ENCODE data around the gene PARD3B. TPM values are rescaled to one million over a fixed set of nuclear protein-coding genes. Genes with fewer than 3 reads are reported as not detected.

PARD3B gene
- total RNA-seq, 2 donors from 2014 or later, result 15.0 to 17.8 TPM

- DNase-seq, result no peak
- WGBS, 2 donors, result 56 to 57% methylated on average over 2 of the region's 2 CpGs
Observed at GRCh38 chr2:205014201-205014600, 468.9 kb downstream of the PARD3B start.

GRCh38 chr2:205017381-205017780 lies 472.1 kb downstream of the PARD3B start:
- intact Hi-C loops (cut with DNase I), result no loop called here
- ATAC-seq (no peak), DNase-seq (no peak)
- Histone ChIP-seq H3K27me3 (no peaks in the 10 kb centered on the region), H3K4me3 (no peak overlapping the region), H3K27ac (no peak overlapping the region), H3K4me1 (no peaks in the 10 kb centered on the region), H3K9me3 (no peaks in the 10 kb centered on the region), H3K36me3 (replicated peaks in 1 of 2; ENCODE audit: insufficient read depth in 1 of 2, low read depth in 2 of 2) (no peaks in the 10 kb centered on the region)
- WGBS, 2 donors, result 77 to 82% methylated on average over 2 of the region's 2 CpGs
- TF ChIP-seq CTCF (IDR thresholded peaks at IDR 0.05), result no peak
- TF ChIP-seq POLR2A (IDR thresholded peaks at IDR 0.05), result no peak

More at GRCh38 chr2:205014201-205014600, 468.9 kb downstream of the PARD3B start:
- ATAC-seq, result no peak
- Histone ChIP-seq H3K36me3 (replicated peaks in 1 of 2; ENCODE audit: insufficient read depth in 1 of 2, low read depth in 2 of 2) (no peaks in the 10 kb centered on the region), H3K27ac (no peak overlapping the region), H3K9me3 (no peaks in the 10 kb centered on the region), H3K4me3 (no peak overlapping the region), H3K27me3 (no peaks in the 10 kb centered on the region), H3K4me1 (no peaks in the 10 kb centered on the region)
- no peak for TF ChIP-seq CTCF (IDR thresholded peaks at IDR 0.05)
- TF ChIP-seq POLR2A (IDR thresholded peaks at IDR 0.05), result no peak
- intact Hi-C loops (cut with DNase I), result no loop called here

GRCh38 chr2:205017912-205018311 lies 472.6 kb downstream of the PARD3B start:
- Histone ChIP-seq H3K36me3 (replicated peaks in 1 of 2; ENCODE audit: insufficient read depth in 1 of 2, low read depth in 2 of 2) (no peaks in the 10 kb centered on the region), H3K9me3 (no peaks in the 10 kb centered on the region), H3K27me3 (no peaks in the 10 kb centered on the region), H3K4me3 (no peak overlapping the region), H3K27ac (no peak overlapping the region), H3K4me1 (no peaks in the 10 kb centered on the region)
- no peak for ATAC-seq
- intact Hi-C loops (cut with DNase I), result no loop called here
- no peak for DNase-seq
- TF ChIP-seq CTCF (IDR thresholded peaks at IDR 0.05), result no peak
- no peak for TF ChIP-seq POLR2A (IDR thresholded peaks at IDR 0.05)
- WGBS, 2 donors, result 94 to 97% methylated on average over 1 of the region's 1 CpG

- Histone ChIP-seq H3K36me3 (replicated peaks in 1 of 2; ENCODE audit: insufficient read depth in 1 of 2, low read depth in 2 of 2) (no peaks in the 10 kb centered on the region), H3K9me3 (no peaks in the 10 kb centered on the region), H3K27me3 (no peaks in the 10 kb centered on the region), H3K4me1 (no peaks in the 10 kb centered on the region), H3K4me3 (no peak overlapping the region), H3K27ac (no peak overlapping the region)
- WGBS, 2 donors, result 81 to 90% methylated on average over 3 of the region's 3 CpGs
- TF ChIP-seq POLR2A (IDR thresholded peaks at IDR 0.05) (no peak), CTCF (IDR thresholded peaks at IDR 0.05) (no peak)
- intact Hi-C loops (cut with DNase I), result no loop called here
- no peak for ATAC-seq
- no peak for DNase-seq
Observed at GRCh38 chr2:205020673-205021072, 475.4 kb downstream of the PARD3B start.

- no peaks in the 10 kb centered on the region for H3K27me3 ChIP-seq
- H3K36me3 ChIP-seq (replicated peaks in 1 of 2; ENCODE audit: insufficient read depth in 1 of 2, low read depth in 2 of 2), result no peaks in the 10 kb centered on the region
- DNase-seq (no peak), ATAC-seq (no peak)
- H3K4me3 ChIP-seq, result no peak overlapping the region
- TF ChIP-seq POLR2A (IDR thresholded peaks at IDR 0.05) (no peak), CTCF (IDR thresholded peaks at IDR 0.05) (no peak)
- H3K4me1 ChIP-seq, result no peaks in the 10 kb centered on the region
- no peaks in the 10 kb centered on the region for H3K9me3 ChIP-seq
- intact Hi-C loops (cut with DNase I), result no loop called here
- WGBS, 2 donors, result 89 to 97% methylated on average over 5 of the region's 5 CpGs
- H3K27ac ChIP-seq, result no peak overlapping the region
Observed at GRCh38 chr2:205022841-205023240, 477.6 kb downstream of the PARD3B start.
